Ishikawa (cell line): ENCODE results near the gene ALDH18A1.

Source experiments
- CREB1 ChIP-seq: IDR thresholded peaks from 2 replicates; pipeline ENCODE4 v1.6.1; 2012; ENCODE audit warnings: low read depth
- TAF1 ChIP-seq: IDR thresholded peaks from 2 replicates; pipeline ENCODE4 v1.6.1; 2012; ENCODE audit warnings: low read depth, mild to moderate bottlenecking
- TF ChIP-seq, protein P1 (sequence below): IDR thresholded peaks from 2 replicates; pipeline ENCODE4 v1.6.1; 2012
- TF ChIP-seq, protein P2 (sequence below): IDR thresholded peaks from 2 replicates; pipeline ENCODE4 v1.6.1; 2012

DNA sequence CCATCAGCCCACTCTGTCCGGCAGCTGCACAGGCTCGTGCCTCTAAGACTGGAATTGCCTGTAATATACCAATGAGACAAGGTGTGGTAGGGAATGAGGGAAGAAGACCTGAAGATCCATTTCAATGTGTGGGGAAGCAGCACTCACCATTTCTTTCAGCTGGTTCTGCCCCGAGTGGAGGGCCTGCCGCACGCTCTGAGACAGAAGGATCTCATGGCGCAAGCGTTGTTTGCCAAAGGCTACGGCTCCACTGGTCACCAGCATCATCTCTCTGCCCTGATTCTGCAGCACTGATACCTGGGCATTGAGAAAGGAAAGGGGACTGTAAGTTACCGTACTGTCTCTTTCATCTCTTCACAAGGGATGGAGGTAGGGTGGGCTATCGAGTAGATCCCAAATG, 19.4 kb downstream of the ALDH18A1 start:
- TF ChIP-seq TAF1 = no peak
- TF ChIP-seq, protein P1, sequence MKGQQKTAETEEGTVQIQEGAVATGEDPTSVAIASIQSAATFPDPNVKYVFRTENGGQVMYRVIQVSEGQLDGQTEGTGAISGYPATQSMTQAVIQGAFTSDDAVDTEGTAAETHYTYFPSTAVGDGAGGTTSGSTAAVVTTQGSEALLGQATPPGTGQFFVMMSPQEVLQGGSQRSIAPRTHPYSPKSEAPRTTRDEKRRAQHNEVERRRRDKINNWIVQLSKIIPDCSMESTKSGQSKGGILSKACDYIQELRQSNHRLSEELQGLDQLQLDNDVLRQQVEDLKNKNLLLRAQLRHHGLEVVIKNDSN = no peak
- TF ChIP-seq, protein P2, sequence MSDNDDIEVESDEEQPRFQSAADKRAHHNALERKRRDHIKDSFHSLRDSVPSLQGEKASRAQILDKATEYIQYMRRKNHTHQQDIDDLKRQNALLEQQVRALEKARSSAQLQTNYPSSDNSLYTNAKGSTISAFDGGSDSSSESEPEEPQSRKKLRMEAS = no peak
- TF ChIP-seq CREB1 = no peak
